GM21390 (cell line): Measurements from ENCODE around the gene ITIH5.
"Not testable (repeated sequence)": the region's sequence is repeated elsewhere in the genome, so short reads cannot be mapped to it uniquely, and the experiment has no call there.

Source experiments
- ATAC-seq: cut with Tn5 transposase; IDR thresholded peaks from one replicate; pipeline ENCODE4 v1.9.1; 2021; ENCODE audit not compliant: unreplicated experiment

ITIH5 gene

DNA sequence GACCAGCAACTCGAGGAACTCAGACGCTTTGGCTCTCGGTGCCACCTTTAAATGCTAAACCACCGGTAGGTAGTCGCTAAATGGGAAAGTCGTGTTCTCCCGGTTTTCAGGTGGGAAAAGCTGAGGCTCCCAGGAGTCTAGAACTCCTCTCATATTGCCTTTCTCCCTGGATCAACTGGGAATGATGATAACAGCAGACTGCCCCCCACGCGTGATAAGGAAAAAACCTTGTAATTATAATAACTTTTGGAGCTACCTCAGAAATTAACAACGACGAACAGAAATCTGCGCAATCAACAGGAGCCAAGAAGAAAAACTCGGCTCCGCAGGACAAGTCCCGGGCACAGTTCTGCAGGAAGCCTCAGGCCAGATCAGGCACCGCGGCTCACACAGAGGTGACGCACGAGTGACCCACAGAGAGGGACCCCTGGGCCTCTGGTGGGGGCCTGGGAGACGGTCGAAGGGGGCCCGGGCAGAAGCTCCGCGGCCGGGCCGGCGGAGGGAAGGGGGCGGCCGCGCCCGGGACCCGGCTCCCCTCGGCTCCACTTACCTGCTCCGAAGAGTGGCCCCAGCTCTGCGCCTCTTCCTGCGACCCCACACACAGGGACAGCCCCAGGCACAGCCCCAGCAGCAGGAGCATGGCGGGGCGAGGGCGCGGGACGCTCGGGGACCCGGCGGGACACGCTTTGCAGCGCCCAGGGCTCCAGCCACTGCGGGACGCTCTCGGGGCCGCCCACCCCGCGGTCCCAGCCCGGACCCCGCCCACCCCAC lies at the start of gene ITIH5:
Gene ITIH5 (minus strand): TSS at position 714 of the 771 bp plus-strand sequence. CDS start 74 bp downstream, at position 640.
- no peak for ATAC-seq

DNA sequence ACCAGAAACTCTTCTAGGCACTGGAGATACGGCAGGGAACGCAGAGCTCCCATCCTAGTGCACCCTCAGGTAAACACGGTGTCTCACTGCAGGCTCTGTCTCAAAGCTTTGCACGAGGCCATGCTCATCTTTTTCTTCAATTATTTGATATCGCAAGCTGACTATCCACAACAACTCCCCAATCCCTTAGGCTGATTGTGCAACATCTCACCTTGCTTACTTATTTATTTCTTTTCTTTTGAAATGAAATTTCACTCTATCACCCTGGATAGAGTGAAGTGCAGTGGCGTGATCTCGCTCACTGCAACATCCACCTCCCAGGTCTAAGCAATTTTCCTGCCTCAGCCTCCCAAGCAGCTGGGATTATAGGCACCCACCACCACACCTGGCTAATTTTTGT lies 48.7 kb upstream of the ITIH5 start:
- ATAC-seq: no peak

DNA sequence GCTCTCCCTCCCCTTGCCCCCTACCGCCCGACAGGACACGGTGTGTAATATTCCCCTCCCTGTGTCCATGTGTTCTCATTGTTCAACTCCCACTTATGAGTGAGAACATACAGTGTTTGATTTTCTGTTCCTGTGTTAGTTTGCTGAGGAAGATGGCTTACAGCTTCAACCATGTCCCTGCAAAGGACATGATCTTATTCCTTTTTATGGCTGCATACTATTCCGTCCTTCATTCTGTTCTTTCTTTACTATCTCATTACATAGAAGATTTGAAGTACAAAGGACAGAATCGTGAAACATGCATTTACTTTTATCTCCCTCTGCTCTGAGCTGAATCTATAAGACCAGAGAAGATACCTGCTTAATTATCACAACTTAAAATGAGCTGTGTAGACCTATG lies 44.3 kb upstream of the ITIH5 start:
- not testable (repeated sequence) for ATAC-seq

DNA sequence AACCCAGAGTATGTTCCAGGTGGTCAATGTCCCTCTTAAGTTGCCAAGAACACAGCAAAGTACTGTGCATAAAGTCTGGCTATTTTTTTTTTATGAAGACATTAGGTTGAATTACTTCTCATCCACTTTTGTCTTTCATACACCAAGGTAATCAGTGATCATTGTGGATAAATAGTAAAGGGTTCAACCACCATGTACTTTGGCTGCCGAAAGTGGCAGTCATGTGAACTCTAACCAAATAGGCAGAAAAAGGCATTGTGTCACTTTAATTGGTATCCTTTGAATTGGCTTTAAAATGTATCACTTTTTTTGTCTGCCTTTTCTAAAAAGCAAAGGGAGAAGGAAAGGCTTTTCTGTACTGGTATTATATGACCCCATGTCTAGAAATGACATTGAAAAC lies 43.7 kb upstream of the ITIH5 start:
- ATAC-seq: no peak

DNA sequence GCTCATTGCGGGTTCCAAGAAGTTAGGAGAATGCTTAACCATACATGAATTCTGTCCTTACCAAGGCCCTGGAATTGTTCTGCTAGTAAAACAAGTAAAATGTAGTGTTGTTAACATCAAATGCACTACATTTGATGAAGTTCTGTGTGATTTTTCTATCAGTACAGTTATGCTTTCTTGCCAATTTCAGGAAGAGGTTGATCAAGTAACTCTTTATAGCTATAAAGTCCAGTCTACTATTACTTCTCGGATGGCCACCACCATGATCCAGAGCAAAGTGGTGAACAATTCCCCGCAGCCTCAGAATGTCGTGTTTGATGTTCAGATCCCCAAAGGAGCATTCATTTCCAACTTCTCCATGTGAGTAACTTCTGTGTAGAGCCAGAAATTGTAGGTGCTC lies 42.1 kb upstream of the ITIH5 start:
- no peak for ATAC-seq

DNA sequence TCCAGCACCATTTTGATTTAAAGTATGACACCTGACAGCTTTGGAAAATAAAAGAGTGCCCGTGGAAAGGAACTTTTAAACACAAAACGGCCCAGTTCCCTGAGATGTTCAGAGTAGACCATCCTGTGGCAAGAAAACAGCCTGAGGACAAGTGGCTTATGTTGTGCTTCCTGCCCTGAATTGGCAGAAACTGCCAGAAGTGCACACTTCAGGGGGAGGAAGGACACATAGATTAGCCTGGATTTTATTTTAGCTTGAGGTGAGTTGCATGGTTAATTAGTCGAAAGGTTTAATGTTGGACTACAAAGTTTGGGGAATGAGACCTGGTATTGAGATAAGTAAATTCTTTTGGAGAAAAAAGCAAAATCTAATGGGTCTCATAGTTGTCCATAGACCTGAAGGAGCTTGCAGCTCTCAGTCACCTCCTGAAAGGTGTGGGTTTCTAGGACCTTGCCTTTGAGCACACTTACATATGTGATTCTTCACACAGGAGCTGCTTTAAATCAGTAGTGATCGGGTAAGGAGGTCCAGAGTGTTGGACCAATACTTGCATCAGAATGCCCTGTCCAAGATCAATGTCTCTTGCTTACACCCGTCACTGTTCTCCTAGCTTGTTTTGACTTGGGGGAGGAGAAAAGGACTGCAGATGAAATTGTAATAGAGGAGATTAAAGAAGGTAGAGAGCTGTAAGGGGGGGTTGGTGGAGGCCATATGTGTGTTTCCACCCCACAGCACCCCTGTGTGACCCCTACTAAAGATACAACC lies 41.3 kb upstream of the ITIH5 start:
- ATAC-seq: no peak

DNA sequence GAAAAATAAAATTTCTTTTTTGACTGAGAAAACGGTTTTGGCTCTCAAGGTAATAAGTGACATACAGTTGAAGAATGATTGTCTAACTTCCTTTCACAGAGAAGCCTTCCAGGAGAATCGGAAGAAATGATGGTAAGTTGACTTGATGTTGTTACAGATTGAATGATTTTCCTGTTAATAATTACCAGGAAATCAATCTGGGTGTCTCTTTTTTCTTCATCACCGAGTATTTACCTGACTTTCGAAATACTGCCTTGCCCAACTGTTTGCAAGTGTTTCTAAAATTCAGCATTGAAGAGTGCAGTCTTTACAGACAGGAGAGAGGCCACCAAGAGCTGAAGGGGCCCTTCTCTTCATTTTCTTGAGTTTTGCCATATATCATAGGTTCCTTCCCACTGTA lies 40.3 kb upstream of the ITIH5 start:
- no peak for ATAC-seq

DNA sequence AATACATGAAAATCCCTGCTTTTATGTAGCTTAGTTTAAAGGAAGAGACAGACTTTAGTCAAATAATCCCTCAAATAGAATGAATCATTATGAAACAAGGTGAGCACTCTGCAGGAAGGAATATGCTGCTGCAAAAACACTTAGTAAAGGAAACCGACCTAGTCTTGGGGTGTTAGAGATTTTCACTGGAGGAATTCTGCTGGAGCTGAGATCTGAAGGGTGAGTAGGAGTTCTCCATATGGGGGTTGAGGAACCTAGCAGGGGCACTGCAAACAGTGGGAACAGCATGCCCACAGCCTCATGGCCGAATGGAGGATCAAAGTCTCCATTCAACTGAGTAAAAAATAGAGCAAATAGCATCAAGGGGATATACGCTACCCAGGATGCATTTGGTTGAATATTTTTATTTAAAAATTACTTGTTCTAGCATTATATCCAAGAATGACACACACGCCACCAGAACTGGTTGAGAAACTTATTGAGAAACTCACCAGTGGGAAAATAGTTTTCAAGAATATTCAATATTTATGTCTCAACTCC lies 39.8 kb upstream of the ITIH5 start:
- no peak for ATAC-seq

DNA sequence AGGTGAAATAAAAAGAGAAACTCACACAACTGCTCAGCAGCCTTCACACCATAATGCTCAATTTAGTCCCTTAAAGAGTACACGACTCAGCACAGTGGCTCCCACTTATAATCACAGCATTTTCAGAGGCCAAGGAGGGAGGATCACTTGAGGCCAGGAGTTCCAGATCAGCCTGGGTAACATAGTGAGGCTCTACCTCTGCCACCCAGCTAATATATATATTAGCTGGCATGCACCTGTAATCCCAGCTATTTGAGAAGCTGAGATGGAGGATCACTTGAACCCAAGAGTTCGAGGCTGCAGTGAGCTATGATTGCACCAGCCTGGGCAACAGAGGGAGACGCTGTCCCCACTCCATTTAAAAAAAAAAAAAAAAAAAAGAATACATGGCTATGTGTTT lies 38.6 kb upstream of the ITIH5 start:
- no peak for ATAC-seq

DNA sequence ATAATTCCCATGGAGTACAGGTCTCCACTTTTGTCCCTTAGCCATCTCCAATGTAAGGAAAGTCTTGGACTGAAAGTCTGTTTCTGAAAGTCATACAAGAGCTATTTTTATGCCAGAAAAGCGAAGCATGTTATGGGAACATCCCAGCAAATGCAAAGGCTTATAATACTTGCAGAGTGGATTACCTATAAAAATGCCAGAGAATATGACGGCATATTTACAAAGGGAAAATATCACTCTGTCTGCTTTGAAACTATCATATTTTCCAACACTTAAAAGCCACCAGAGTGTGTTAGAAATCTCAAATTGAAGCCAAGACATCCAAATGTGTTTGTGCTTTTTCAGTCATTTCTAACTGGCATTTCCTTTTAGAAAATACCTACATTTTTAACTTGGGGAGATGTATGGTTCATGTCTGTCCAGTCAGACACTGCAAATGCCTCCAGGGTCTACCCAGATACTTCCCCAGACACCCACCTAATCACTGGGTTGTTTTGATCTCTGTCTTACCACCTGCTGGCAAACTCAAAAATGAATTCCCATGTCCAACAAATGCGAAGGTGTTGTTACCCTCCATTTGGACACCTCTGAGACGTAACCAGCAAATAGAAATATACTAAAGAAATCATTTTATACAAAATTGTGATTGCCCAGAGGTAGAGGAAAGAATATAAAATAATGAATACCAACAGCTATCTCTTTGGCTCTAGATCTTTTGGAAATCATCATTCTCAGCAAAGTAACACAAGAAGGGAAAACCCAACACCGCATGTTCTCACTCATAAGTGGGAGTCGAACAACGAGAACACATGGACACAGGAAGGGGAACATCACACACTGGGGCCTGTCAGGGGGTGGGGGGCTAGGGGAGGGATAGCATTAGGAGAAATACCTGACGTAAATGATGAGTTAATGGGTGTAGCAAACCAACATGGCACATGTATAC lies 37.6 kb upstream of the ITIH5 start:
- no peak for ATAC-seq

DNA sequence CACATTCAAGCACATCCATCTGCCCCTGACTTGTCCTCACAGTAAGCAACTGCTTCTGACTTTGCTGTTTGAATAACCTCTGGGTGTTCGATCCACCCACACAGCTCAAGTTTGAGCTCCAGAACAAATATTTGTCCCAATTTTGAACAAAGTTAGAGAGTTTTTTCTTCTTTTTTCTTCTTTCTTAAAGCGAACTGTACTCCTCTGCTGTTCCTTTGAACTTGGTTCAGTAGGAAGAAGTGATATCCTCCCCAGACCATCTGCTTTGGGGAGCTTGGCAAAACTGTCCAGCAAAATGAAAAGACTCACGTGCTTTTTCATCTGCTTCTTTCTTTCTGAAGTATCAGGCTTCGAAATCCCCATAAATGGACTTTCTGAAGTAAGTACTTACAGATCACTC lies 36.4 kb upstream of the ITIH5 start, which contains the start of gene ITIH2:
Gene ITIH2 (plus strand): TSS at position 177 of the 400 bp plus-strand sequence. CDS start 119 bp downstream, at position 296.
- ATAC-seq: no peak

DNA sequence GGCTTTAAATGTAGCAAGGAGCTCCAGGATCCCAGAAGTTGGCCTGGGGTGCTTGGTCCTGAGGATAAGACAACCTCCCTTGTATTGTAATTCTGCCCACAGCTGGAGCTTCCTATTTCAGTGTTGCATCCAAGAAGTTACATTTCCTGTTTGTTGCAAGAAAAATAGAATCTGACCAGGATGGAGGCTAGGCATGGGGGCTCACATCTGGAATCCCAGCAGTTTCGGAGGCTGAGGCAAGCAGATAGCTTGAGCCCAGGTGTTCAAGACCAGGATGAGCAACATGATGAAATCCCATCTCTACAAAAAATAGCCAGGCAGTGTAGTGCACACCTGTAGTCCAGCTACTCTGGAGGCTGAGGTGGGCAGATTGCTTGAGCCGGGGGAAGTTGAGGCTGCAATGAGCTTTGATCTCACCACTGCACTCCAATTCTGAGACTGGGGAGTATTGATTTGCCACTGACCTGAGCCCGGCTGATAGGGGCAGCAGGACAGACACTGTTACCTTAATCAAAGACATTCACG lies 35.6 kb upstream of the ITIH5 start:
- no peak for ATAC-seq

DNA sequence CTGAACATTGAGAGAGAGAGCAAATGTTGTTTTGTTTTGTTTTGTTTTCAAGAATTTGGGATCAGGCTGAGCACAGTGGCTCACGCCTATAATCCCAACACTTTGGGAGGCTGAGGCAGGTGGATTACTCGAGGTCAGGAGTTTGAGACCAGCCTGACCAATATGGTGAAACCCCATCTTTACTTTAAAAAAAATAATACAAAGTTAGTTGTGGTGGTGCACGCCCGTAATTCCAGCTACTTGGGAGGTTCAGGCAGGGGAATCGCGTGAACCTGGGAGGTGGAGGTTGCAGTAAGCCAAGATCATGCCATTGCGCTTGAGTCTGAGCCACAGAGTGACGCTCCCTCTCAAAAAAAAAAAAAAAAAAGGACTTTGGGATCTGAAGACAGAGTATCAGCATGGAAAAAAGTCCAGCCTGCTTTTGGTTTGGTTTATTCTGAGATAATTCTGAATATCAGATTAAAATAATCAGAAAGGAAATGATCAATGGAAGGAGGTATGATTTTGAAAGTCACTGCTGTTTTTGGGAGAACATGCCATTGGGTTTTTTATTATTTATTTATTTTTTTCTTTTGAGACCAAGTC lies 34.5 kb upstream of the ITIH5 start:
- no peak for ATAC-seq

DNA sequence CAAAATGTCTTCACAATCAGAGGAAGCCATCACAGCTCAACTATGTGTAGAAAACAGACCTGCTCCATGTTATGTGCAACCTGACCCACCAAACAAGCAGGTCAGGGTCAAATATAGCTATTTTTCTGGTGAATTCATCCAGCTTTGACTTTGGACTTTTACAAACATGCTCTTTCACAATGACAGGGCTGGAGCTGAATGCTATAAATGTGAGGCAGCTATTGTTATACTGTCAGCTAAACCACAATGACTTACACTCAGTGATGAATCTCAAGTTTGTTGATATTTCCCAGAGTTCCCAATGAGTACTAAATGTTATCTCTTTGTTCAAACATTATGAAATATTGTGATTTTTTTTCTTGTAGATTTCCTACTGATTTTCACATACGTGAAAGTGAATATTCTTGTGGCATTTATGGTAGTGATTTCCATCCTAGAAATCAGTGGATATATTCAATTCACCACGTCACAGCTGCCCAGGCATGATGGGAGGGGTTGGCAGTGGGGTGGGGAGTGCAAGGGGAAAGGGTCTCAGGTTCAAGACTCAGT lies 33.9 kb upstream of the ITIH5 start:
- ATAC-seq: no peak

DNA sequence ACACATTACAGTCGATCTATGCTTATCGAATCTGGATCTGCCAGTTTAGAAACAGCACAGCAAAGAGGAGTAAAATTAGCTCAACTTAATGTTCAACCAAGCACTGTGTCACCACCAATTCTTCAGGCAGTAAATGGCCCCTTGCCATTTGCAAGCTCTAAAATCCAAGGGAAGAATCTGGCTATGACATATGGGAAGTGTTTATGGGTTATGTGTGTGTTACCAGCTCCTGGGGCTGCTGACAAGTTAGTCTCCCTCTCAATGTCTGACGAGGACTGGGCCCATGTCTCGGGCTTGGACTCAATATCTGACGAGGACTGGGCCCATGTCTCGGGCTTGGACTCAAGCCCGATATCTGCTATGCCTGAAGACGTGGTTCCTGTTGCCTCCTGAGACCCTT lies 30.7 kb upstream of the ITIH5 start:
- ATAC-seq: no peak

DNA sequence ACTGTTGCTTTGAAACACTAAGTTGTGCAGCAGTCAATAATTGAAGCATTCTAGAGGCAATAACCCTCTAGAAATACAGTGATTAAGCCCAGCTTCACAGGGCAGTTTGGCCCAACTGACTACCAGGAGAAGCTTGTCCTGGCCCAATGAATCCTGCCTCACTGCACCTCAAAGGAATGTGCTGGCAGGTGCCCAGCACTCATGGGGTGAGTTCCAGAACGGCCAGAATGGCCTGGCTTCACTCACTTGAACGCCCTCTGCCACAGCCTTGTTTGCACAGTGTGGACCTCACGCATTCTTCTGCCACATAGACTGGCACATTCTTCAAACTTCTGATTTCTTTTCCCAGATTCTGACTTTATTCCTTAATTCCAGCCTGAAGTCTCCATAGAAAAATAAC lies 29.8 kb upstream of the ITIH5 start:
- no peak for ATAC-seq

DNA sequence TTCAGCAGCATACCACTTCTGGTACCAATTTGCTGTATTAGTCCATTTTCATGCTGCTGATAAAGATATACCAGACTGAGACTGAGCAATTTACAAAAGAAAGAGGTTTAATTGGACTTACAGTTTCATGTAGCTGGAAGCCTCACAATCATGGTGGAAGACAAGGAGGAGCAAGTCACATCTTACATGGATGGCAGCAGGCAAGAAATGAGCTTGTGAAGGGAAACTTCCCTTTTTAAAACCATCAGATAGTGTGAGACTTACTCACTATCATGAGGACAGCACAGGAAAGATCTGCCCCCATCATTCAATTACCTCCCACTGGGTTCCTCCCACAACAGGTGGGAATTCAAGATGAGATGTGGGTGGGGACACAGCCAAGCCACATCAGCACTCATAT lies 26.4 kb upstream of the ITIH5 start:
- not testable (repeated sequence) for ATAC-seq

DNA sequence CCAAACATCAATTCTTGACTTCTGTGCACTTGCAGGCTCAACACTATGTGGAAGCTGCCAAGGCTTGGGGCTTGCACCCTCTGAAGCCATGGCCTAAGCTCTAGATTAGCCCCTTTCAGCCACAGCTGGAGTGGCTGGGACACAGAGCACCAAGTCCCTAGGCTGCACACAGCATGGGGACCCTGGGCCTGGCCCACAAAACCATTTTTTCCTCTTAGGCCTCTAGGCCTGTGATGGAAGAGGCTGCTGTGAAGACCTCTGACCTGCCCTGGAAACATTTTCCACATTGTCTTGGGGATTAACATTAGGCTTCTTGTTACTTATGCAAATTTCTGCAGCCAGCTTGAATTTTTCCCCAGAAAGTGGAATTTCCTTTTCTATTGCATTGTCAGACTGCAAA lies 25.6 kb upstream of the ITIH5 start:
- not testable (repeated sequence) for ATAC-seq

DNA sequence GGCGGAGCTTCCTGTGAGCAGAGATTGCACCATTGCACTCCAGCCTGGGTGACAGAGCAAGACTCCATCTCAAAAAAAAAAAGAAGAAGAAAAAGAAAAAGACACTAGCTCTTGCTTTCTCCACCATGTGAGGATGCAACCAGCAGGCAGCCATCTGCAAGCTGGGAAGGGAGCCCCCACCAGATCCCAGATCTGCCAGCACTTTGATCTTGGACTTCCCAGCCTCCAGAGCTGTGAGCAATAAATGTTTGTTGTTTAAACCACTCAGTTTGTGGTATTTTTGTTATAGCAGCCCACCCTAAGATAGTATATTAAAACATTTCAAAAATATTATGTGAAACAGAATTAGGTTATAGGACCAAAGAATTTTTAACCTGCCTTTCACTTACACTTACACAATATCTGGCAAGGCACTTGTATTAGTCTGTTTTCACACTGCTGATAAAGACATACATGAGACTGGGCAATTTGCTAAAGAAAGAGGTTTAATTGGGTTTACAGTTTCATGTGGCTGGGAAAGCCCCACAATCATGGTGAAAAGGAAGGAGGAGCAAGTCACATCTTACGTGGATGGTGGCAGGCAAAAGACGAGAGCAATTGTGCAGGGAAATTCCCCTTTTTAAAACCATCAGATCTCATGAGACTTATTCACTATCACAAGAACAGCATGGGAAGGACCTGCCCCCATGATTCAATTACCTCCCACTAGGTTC lies 24.3 kb upstream of the ITIH5 start:
- not testable (repeated sequence) for ATAC-seq
